ENCODE data around the gene CLN6.
"Not testable (repeated sequence)": the region's sequence is repeated elsewhere in the genome, so short reads cannot be mapped to it uniquely, and the experiment has no call there.

Gene CLN6

DNA sequence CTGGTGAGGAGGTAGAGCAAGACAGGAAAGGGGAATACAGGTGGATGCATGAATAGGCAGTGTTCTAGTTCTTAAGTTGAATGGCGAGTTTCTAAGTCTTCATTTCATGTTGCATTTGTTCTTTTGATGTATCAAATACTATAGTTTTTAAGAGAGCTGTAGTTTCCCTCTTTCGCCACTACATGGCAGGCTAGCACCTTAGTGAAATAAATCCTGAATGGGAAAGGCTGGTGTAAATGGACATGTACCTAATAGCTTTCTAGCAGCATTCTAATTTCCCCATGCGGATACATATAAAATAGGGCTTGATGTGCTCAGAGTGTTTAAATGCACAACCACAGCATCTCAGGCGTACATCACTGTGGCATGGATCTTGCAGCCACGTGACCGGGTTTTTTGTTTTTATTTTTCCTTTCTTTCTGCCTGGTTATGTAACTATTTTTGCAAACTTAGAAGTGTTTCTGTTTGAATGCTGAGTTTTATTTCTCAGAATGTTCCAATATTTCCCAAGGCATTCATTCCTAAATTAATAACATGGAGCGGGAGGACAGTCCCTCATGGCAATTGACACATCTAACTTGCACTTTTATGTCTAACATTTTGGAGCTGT lies 23.5 kb upstream of the CLN6 start:
- peak; percentile 93 for DNase-seq

DNA sequence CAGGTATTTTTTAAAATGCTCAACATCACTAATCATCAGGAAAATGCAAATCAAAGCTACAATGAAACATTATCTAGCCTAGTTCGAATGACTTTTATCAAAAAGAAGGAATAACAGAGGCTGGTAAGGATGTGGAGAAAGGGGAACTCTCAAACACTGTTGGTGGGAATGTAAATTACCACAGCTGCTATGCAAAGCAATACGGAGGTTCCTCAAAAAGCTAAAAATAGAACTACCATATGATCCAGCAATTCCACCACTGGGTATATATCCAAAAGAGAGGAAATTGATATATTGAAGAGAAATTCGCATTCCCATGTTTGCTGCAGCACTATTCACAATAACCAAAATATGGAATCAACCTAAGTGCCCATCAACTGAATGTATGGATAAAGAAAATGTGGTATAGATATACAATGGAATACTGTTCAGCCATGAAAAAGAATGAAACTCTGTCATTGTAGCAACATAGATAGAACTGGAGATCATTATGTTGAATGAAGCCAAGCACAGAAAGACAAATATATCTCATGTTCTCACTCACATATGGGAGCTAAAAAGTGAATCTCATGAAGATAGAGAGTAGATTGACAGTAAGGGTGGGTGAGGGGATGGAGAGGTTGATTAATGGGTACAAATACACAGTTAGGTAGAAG lies 19.7 kb upstream of the CLN6 start:
- DNase-seq, result no peak

DNA sequence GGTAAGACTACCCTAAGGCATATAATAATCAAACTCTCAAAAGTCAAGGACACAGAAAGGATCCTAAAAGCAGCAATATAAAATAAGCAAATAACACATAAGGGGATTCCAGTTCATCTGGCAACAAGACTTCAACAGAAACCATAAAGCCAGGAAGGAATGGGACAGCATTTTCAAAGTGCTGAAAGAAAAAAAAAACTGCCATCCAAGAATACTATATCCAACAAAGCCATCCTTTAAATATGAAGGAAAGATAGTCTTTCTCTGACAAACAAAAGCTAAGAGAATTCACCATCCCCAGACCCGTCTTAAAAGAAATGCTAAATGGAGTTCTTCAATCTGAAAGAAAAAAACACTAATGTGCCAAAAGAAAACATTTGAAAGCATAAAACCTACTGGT lies 14.7 kb upstream of the CLN6 start:
- no peak for DNase-seq

DNA sequence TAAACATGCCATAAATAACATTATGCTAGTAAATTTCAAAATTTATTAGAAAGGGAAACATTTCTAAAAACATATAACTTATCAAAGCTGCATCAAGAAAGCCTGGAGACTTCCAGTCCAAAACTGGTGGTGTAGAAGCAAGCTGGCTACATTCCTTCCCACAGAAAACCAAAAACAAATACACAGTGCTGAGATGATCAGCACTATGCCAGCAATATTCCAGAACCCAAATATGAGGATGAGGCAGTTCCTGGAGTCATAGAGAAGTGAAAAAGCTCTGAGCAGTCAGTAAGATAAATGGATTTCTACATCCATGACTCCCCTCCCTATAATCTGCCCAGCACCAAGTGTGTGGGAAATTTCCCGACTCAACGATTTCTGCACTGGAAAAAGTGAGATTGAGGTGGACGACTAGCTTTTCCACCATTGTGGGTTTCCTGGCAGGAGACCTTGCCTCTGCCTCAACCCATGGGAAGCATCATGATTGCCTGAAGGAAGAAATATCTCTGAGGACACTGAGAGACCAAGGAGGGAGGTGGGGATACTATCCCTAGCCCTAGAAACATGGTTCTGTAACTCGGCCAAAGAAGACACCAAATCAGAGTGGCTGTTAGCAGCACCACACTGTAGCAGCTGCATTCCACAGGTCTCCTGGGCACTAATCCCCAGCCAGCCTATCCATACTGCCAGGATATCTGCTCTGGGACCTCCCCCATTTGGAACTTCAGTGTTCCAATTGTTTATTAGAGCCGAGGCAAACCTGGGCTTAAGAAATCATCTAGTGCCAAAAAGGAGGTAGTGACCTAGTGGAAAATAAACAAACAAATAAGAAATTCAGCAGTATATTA lies 11.8 kb upstream of the CLN6 start:
- DNase-seq, result no peak

DNA sequence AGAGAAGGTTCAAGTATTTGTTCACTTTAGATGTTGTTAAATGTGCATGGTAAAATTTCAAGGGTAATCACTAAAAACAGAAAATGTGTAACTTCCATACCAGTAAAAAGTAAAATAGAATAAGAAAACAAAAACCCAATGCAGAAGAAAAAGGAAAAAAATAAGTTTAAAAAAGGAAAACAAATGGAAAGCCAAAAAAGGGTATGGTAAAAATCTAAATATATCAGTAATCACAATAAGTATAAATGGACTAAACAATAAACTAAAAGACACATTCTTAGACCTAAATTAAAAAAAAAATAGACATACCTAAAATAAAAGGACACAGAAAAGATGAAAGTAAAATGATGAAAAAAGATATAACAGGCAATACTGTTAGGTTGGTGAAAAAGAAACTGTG lies 9.5 kb upstream of the CLN6 start:
- DNase-seq, result no peak

DNA sequence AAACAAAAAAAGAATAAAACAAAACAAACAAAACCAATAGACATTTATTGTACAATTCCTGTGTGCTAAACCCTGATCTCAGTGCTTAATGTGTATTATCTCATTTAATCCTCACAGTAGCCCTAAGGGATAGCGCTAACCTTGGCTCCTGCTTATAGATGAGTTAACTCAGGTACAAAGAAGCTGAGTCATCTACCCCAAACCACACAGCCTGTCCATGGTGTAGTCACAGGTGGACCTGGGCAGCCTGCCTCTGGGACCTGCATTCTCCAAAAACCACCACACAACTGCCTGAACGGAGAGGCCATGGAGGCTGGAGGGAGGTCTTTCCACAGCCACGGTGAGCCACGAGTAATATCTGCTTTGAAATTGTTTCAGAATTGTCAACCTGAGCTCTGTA lies 5.5 kb upstream of the CLN6 start:
- no peak for DNase-seq

DNA sequence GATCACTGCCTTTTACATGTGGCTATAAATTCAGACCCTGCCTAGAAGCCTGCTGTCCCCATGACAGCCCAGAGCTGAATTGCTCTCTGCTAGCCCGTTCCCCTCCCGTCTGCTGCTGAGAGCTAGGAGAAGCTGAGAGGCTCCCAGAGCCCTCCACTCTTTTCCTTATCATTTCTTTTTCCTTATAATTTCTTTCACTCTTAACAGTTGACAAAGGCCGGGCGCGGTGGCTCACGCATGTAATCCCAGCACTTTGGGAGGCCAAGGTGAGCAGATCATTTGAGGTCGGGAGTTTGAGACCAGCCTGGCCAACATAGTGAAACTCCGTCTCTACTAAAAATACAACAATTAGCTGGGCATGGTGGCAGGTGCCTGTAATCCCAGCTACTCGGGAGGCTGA lies 5.0 kb upstream of the CLN6 start:
- not testable (repeated sequence) for DNase-seq

DNA sequence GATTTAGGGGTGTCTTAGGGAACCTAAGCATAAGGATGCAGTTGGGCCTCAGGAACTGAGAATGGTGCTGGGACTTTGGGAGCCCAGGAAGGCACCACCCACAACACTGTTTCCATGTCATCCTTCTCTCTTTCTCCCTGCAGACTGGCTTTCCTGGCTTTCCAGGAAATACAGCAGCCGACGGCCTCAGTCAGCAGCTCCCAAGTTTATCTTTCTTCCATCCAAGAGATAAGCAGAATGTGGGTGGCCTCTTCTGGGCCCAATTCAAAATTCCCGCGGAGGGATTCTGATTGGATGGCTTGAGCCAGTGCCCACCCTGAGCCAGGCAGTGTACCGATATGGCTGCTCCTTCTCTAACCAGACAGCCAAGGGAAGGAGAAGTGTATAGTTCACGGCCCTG lies 4.5 kb upstream of the CLN6 start:
- DNase-seq, result no peak

DNA sequence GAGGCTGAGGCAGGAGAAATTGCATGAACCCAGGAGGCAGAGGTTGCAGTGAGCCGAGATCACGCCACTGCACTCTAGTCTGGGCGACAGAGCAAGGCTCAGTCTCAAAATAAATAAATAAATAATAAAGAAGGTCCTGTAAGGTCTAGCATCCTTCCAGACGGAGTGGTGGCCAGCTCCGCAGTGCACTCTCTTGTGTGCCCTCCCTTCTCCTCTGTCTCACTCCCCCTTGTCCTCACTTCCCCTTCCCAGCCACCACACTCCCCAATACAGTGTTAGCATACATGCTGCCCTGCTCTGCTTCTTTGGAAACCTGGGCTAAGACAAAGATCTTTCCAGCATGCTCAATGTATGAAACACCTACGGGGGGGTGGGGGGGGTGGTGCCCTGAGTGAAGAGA lies 3.4 kb upstream of the CLN6 start:
- peak; percentile 81 for DNase-seq

DNA sequence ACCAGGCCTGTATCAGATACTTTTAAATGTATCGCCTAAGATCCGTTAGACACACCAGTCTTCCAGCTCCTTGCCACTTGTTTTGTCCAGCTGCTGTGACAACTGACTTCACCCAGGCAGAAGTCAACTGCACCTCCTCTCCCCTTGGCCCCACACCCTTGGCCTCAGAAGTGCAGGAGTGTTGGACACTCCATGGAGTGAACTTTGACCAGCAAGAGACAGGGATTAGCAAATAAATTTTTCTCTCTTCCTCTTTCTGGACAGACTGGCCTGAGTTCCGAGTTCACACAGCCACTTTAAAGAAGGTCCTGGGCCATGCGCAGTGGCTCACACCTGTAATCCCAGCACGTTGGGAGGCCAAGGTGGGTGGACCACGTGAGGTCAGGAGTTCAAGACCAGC lies 2.9 kb upstream of the CLN6 start:
- no peak for DNase-seq

DNA sequence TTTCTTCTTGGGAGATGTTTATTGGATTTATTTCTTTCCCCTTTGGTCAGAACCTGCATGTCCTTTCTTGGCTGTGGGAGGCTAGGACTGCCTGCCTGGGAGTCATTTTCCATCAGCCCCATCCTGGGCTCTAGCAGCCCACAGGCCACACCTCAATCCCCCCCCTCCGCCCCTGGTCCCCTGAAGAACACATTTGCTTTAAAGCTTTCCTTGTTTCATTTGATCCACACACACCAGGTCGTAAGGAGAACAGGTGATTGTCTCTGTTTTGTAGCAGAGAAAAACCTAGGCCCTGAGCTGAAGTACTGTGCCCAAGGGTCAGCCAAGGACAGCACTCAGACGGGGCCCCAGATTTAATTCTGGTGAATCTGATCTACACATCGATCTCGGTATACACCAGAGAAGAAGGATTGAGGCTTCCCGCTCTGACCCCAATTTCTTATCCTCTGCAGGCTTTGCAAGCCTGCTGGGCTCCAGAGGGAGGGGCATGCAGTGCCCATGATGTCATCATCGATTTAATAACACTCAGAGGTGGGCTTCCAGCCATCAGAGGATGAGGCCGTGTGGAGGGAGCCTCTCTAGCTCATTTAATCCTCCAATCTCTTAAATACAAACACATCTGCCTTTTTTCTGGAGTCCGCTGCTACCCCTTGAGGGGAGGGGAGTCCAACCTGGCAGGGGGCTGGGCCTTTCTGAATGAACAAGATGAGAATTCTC lies 1.7 kb upstream of the CLN6 start:
- DNase-seq, result no peak

DNA sequence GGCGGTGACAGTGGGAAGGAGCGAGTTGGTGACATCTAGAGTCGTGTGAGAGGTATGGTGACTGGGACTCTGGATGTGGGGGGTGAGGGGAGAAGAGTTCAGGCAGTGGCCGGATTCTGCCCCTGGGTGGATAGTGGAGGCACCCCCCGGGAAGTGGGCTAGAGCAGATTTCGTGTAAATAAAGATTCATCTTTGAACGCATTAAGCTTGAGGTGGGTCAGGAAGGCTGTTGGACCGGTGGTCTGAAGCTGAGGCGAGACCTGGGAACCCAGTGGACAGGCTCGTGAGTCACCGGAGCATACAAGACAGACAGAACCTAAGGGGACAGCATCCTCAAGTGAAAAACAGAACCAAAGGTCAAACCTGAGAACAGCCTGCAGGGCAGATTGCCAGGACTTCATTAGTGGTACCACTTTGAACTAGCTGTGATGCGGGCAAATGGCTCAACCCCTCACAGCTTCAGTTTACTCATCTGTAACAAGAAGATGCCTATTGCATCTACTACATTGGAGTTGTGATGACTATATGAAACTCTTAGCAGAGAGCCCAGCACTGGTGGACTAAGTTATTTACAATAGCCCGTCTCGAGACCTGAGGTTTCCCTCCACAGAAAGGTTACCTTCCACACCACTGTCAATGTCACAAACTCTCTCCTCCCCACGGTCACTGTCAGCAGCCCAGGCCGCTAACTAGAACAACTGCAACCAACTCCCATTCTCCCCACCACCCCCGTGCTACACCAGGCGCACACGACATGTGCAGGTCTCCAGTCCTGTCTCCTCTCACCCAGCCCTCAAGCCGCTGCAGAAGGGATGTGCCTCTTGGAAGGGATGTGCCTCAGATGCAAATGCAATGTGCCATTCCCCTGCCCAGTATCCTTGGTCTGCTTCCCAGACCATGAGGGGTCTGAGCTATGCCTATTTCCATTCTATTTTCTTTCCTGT lies 901 bp upstream of the CLN6 start:
- DNase-seq, result peak; percentile 36

DNA sequence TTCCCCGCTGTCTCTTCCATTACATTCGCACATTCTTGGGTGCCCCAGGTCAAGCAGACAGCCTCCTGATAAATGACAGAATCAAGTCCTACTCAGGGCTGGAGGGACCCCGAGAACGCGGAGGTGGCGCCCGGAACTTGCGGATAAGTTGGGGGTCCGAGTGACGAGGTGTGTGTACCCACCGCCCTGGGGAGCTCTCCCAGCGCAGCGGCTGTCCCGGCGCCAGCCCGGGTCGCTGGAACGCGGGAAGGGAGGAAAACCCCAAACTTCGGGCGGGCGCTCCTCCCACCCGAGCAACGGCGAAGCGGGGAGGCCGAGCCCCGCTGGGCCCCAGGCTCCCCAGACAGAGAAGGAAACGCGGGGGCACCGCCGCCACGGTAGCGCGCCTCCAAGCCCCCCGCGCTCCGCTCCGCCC lies 550 bp downstream of the CLN6 start:
- DNase-seq, result peak; percentile 47

DNA sequence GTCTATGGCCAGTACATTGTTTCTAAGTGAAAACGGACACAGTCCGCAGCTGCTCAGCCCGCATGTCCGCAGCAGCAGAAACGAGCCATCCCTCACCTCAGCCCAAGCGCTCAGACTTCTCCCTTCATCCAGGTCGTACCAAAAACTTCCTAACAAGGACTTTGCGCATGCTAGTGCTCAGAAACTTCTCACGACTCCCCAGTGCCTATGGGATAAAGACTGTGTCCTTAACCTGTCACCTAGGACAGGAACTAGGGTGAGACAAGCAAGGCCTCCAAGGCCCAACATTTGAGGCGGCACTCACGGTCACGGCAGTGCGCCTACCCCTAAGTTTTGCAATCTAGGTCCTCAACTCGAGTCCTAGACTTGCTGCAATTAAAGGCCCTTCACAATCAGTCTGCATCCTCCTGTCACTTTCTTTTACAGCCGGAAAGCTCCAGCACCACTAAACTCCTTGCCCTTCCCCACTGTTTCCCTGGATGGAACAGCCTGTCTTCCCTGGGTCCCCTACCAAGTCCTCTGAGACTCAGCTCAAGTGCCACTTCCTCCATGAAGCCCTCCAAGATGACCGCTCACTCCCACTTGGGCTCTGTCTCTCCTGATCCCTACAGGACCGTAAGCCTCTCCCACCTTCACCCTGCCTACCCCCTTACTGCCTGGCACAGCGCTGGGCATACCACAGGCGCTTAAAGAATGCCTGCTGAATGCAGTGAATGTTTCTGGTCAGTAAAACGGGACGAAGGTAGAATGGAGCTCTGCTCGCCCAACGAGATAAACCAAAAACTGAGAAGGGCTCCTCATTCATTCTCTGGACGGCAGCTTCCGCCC lies 1.2 kb downstream of the CLN6 start:
- peak; percentile 43 for DNase-seq

DNA sequence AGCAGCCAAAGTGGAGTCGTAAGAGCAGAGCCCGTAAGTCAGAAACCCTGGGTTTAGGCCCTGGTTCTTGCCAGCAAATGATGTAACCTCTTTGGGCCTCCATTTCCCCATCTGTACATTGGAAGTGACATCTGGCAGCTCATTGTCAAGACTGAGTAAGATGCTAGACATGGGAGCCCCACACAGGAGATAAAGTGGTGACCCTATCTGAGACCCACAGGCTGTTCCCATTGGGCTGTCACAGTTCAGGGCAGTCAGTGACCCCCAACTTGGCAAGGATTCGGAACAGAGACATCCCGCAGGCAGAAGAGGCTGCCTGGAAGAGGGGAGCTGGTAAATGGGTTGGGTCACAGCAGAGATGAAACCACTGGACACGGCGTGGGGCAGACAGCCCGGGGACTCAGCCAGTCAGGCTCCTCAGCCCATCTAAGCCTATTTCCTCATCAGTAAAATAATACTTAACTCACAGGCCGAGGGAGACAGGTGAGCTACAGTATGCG lies 1.8 kb downstream of the CLN6 start:
- DNase-seq, result peak; percentile 27

DNA sequence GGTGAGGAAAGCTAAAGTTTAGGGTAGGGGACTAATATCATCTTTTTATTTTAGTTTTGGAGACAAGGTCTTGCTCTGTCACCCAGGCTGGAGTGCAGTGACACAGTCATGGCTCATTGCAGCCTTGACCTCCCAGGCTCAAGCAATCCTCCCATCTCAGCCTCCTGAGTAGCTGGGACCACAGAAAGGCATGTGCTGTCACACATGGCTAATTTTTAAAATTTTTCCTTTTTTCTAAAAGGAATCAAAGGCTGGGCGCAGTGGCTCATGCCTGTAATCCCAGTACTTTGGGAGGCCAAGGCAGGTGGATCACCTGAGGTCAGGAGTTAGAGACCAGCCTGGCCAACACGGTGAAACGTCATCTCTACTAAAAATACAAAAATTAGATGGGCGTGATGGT lies 4.1 kb downstream of the CLN6 start:
- DNase-seq, result not testable (repeated sequence)

DNA sequence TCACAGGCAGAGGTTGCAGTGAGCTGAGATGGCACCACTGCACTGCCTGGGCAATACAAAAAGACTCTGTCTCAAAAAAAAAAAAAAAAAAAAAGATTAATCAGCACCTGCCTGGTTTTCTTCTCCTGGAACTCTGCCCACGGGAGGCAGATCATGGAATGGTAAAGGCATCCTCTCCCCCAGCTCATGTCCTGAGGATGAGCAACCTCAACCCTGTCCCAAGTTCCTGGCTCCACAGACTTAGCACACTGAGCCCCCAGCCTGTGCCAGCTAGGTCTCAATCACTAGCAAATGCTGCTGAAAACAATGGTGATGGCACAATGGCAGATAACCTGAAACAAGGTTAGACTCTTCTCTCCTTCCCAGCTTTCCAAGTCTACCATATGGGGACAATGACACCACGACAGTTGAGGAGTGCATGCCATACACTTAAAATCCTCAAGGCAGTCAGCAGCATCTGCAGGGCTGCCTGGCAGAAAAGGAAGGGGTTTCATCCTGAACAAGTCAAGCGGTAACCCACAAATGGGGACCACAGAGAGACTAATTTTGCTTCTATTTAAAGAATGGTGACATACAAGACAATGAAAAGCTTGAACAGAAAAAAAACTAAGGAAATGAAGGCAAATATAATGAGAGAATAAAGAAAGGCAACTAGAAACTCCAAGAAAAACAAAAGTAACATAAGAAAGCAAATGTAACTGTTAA lies 4.8 kb downstream of the CLN6 start:
- peak; percentile 76 for DNase-seq

DNA sequence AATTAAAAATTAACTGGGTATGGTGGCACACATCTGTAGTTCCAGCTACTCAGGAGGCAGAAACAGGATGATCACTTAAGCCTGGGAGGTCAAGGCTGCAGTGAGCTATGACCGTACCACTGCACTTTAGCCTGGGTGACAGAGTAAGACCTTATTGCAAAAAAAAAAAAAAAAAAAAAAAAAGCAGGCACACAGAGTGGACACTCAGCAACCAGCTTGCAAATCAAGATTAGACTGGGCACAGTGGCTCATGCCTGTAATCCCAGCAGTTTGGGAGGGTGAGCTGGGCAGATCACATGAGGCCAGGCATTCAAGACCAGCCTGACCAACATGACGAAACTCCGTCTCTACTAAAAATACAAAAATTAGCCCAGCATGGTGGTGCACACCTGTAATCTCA lies 5.4 kb downstream of the CLN6 start:
- no peak for DNase-seq

DNA sequence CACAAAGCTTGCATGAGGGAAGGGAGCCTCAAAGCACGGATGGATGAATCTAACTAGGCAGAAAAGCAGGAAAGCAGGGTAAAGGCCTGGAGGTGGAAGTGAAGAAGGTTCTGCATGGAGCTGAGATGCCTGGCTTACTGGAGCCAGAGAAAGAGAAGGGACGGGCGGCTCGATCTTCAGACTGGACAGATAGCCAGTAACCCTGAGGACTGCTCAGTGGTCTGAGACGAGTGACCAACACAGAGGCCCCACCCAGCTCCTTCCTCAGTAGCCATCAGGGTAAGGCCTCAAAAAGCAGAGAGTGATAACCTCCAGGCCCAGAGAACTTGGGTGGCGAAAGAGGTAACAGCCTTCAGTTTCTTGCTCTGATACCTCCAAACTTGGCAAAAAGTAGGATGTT lies 6.4 kb downstream of the CLN6 start:
- no peak for DNase-seq

DNA sequence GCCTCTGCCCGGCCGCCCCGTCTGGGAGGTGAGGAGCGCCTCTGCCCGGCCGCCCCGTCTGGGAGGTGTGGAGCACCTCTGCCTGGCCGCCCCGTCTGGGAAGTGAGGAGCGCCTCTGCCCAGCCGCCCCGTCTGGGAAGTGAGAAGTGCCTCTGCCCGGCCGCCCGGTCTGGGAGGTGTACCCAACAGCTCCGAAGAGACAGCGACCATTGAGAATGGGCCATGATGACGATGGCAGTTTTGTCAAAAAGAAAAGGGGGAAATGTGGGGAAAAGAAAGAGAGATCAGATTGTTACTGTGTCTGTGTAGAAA lies 7.1 kb downstream of the CLN6 start:
- DNase-seq, result not testable (repeated sequence)
